Common myeloid progenitor, CD34-positive (primary cell): Measurements from ENCODE around the gene ETS1.

Source experiments
- CTCF ChIA-PET: fragments of 350-600 bp; sonication (Branson Sonifier 250); formaldehyde crosslinking; loops from one replicate; lab custom pipeline; 2021; ENCODE audit warnings: antibody characterized with exemption; lab: Charles Lee
- POLR2A ChIA-PET: fragments of 350-600 bp; sonication (Branson Sonifier 250); formaldehyde crosslinking; loops from one replicate; lab custom pipeline; 2021; ENCODE audit warnings: antibody characterized with exemption; lab: Charles Lee
- DNase-seq, 3 donors: peaks; one replicate each; pipeline versions ENCODE4 v3.0.0 to v3.0.0-alpha.2; 2013
- H3K27ac ChIP-seq, 2 experiments: 1 replicate in 1 of 2; 2 replicates in 1 of 2; pipeline ENCODE4 v1.7.0; 2013; ENCODE audit warnings: inconsistent platforms in 2 of 2, low read length in 2 of 2, mild to moderate bottlenecking in 2 of 2, low read depth in 1 of 2, moderate library complexity in 1 of 2; ENCODE audit not compliant: severe bottlenecking in 2 of 2, insufficient read depth in 1 of 2, poor library complexity in 1 of 2
- H3K27me3 ChIP-seq, 5 experiments: replicated peaks in 2 of 5; 1 replicate in 3 of 5; 2 replicates in 2 of 5; pipeline versions ENCODE4 v1.6.1 to v1.7.0; 2013; ENCODE audit warnings: low read length in 4 of 5, mild to moderate bottlenecking in 2 of 5, moderate library complexity in 2 of 5, inconsistent platforms in 1 of 5; ENCODE audit not compliant: insufficient read depth in 5 of 5, control insufficient read depth in 4 of 5
- H3K36me3 ChIP-seq, 4 experiments: 1 replicate in 2 of 4; 2 replicates in 2 of 4; pipeline versions ENCODE4 v1.6.1 to v1.7.0; 2013; ENCODE audit warnings: low read length in 3 of 4, control low read depth in 1 of 4, mild to moderate bottlenecking in 1 of 4; ENCODE audit not compliant: control insufficient read depth in 4 of 4, insufficient read depth in 4 of 4
- H3K4me1 ChIP-seq, 4 experiments: 1 replicate in 3 of 4; 2 replicates in 1 of 4; pipeline versions ENCODE4 v1.6.1 to v1.7.1; 2013; ENCODE audit warnings: low read length in 3 of 4, mild to moderate bottlenecking in 3 of 4, control low read depth in 1 of 4, inconsistent platforms in 1 of 4, moderate library complexity in 1 of 4; ENCODE audit not compliant: control insufficient read depth in 4 of 4, insufficient read depth in 4 of 4; ENCODE audit errors: control extremely low read depth in 1 of 4
- H3K4me3 ChIP-seq, 7 experiments: 1 replicate in 4 of 7; 2 replicates in 3 of 7; pipeline versions ENCODE4 v1.5.1 to v1.7.0; 2013; ENCODE audit warnings: mild to moderate bottlenecking in 7 of 7, low read length in 6 of 7, moderate library complexity in 6 of 7, inconsistent platforms in 2 of 7, low read depth in 2 of 7, control low read depth in 1 of 7; ENCODE audit not compliant: insufficient read depth in 4 of 7, control insufficient read depth in 1 of 7; ENCODE audit errors: extremely low read depth in 1 of 7
- H3K9me3 ChIP-seq, 5 experiments: 1 replicate in 4 of 5; 2 replicates in 1 of 5; pipeline versions ENCODE4 v1.6.1 to v1.7.1; 2013; ENCODE audit warnings: low read length in 4 of 5, mild to moderate bottlenecking in 2 of 5, inconsistent platforms in 1 of 5, low read depth in 1 of 5, moderate library complexity in 1 of 5; ENCODE audit not compliant: control insufficient read depth in 4 of 5, insufficient read depth in 2 of 5; ENCODE audit errors: control extremely low read depth in 1 of 5
- WGBS: methylation state at CpG from one replicate; pipeline ENCODE4 v1.1.5; 2013; ENCODE audit not compliant: insufficient coverage; 5-methylcytosine and 5-hydroxymethylcytosine counted together

ETS1 gene

DNA sequence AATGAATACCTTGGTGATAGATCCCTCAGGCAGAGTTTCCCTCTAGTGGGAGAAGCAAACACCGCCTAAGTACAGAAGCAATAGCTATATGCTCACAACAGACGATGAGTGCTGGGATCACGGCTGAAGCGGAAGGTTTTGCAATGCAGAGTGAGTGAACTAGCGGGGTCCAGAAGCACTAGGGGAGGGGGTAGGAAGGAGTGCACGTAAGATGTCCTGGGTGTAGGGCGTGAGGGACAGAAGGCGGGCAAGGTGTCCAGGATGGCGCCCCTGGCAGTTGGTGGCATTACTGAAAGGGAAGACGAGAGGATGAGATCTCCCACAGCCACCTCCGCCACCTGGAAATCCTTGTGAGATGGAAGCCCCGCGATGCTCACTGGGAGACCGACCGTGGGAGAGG lies 81.0 kb downstream of the ETS1 start:
- Histone ChIP-seq H3K27me3 (no peaks in the 10 kb centered on the region), H3K9me3 (no peaks in the 10 kb centered on the region), H3K4me1 (peaks cover 0 to 43% (median 22%) of the 10 kb centered on the region in 4 experiments), H3K27ac (no peak overlapping the region), H3K4me3 (peak overlapping the region in 1 of 7 experiments; percentile 30), H3K36me3 (peaks cover 0 to 7% (median 2%) of the 10 kb centered on the region in 4 experiments)
- ChIA-PET CTCF (interaction anchor here (1.0 to 3.2 kb wide), 9 partner anchors 9 to 325 kb away, joined by 3 to 12 read pairs (median 5); no protein-coding TSS in a partner anchor), POLR2A (no interaction called here)
- WGBS, result 96% methylated on average over 15 of the region's 15 CpGs
- peak in 1 of 3 donors; percentile 32 for DNase-seq

DNA sequence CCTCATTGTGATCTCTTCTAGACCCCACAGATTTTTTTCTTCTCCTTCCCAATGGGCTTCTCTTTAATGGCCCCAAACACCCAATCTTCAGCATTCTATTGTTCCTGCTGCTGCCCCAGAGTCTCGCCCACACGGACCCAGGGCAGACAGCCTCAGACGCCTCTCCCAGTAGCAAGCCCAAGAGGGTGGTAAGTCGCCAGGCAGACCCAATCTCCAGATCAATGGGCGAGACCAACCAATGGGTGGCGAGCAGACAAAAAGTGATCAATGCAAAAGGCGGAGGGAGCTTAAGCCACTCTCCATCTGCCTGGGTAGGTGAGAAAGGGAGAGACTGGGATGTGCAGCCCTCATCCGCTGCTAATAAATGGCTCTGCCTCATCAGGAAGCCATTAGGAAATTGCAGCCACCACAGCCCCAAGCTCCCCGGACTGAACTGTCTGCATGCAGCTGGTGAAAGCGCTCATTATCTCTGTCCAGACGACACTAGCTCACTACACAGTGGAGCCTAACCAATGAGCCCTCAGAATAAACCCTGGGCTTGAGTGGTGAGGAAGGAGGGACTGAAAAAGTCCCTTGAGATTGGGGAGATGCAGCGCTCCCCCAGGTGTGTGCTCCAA lies 81.8 kb downstream of the ETS1 start:
- Histone ChIP-seq H3K36me3 (peaks cover 0 to 7% (median 2%) of the 10 kb centered on the region in 4 experiments), H3K4me3 (no peak overlapping the region), H3K4me1 (peaks cover 2 to 43% (median 22%) of the 10 kb centered on the region in 4 experiments), H3K27me3 (no peaks in the 10 kb centered on the region), H3K27ac (no peak overlapping the region), H3K9me3 (no peaks in the 10 kb centered on the region)
- 96% methylated on average over 11 of the region's 12 CpGs for WGBS
- POLR2A ChIA-PET, result interaction anchor here (0.5 kb wide), 1 partner anchor 107 kb away, joined by 3 read pairs; no protein-coding TSS in a partner anchor
- CTCF ChIA-PET, result interaction anchor here (1.0 to 3.2 kb wide), 9 partner anchors 8 to 325 kb away, joined by 3 to 12 read pairs (median 5); no protein-coding TSS in a partner anchor
- DNase-seq, result no peak

DNA sequence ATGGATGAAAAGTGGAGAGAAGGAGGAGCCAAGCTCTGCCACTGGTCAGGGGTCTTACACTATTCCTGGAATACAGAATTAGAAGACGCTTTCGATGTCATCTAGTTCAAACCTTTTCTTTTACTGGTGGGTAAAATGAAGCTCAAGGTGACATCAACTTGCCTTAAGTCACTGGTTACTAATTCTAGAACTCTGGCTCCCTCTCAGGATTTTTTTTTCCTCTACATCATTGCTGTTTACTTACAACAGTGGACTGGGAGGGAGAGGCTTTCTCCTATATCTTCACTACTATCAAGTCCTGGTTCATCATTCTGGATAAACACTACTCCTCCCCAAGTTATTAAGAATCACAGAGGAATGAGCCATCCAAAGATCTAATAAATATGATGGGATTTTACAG lies 82.9 kb downstream of the ETS1 start:
- no peak overlapping the region for H3K27ac ChIP-seq
- no peak overlapping the region for H3K4me3 ChIP-seq
- H3K27me3 ChIP-seq, result no peaks in the 10 kb centered on the region
- peaks cover 2 to 40% (median 22%) of the 10 kb centered on the region in 4 experiments for H3K4me1 ChIP-seq
- ChIA-PET CTCF (interaction anchor here (0.6 to 3.2 kb wide), 3 partner anchors 15 to 327 kb away, joined by 3 to 12 read pairs (median 6); no protein-coding TSS in a partner anchor), POLR2A (no interaction called here)
- H3K36me3 ChIP-seq, result peaks cover 0 to 7% (median 2%) of the 10 kb centered on the region in 4 experiments
- WGBS, result no CpG with 5 or more reads among the region's 2 CpGs
- no peaks in the 10 kb centered on the region for H3K9me3 ChIP-seq
- DNase-seq, result no peak

DNA sequence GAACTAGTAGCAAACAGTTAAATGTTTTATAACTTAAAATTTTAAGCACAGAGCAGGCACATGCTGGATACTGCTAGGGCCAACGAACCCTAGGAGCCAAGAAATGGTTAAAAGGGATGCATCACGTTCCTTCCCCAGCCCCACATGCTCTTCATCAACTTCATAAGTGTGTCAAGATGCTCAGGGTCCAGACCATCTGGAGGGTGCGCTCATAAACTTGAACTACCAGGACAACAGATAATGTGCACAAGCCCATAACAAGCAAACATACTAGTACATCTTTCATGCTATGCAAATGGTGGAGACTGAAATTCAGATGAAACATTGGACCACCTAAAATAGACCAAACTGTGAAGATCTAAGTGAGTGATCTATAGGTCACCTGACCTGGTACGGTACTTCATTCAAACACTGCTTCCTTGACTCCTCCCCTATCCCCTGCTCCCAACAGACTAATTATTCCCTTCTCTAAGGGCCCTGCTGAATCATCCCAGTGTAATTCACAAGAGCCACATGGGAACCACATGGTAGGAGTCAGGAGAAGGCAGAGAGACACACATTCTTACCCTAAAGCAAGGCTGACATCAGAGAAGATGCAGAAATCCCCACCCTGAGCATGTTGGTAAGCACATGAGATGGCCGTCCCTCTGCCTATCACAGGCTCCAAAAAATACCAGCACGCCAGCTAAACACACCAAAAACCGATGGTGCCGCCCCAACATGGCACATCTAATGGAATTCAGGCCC lies 83.9 kb downstream of the ETS1 start:
- no peaks in the 10 kb centered on the region for H3K9me3 ChIP-seq
- CTCF ChIA-PET, result interaction anchor here (0.5 to 3.2 kb wide), 3 partner anchors 16 to 216 kb away, joined by 3 to 12 read pairs (median 5); no protein-coding TSS in a partner anchor
- POLR2A ChIA-PET, result no interaction called here
- DNase-seq, result no peak
- H3K4me1 ChIP-seq, result peaks cover 2 to 34% (median 22%) of the 10 kb centered on the region in 4 experiments
- no peaks in the 10 kb centered on the region for H3K27me3 ChIP-seq
- no peak overlapping the region for H3K27ac ChIP-seq
- no peak overlapping the region for H3K4me3 ChIP-seq
- H3K36me3 ChIP-seq, result peaks cover 0 to 7% (median 2%) of the 10 kb centered on the region in 4 experiments
- WGBS, result 95% methylated on average over 8 of the region's 8 CpGs

DNA sequence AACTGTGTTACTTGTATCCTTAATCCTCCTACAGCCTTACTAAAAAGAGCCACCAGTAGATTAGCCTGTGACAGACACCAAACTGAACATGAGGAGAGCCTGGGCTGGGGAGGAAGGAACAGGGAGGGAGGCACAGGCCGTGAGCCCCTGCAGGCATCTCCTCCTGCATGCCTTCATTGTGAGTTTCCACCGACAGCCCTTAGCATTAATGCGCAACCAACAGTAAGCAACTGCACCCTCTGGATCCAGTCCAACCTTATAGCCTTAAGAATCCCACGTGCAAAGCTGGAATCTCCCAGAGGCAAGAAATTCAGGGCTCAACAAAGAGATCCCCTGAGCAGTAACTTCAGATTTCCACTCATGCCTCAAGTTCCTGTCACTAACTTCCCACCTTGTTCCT lies 84.6 kb downstream of the ETS1 start:
- CTCF ChIA-PET, result interaction anchor here (0.5 to 1.6 kb wide), 2 partner anchors 130 to 215 kb away, joined by 3 to 5 read pairs; no protein-coding TSS in a partner anchor
- DNase-seq, result no peak
- Histone ChIP-seq H3K4me3 (no peak overlapping the region), H3K27ac (no peak overlapping the region), H3K27me3 (no peaks in the 10 kb centered on the region), H3K4me1 (peaks cover 4 to 29% (median 16%) of the 10 kb centered on the region in 4 experiments), H3K9me3 (no peaks in the 10 kb centered on the region), H3K36me3 (peaks cover 0 to 7% (median 2%) of the 10 kb centered on the region in 4 experiments)
- WGBS, result 83% methylated on average over 1 of the region's 4 CpGs
- POLR2A ChIA-PET, result no interaction called here

DNA sequence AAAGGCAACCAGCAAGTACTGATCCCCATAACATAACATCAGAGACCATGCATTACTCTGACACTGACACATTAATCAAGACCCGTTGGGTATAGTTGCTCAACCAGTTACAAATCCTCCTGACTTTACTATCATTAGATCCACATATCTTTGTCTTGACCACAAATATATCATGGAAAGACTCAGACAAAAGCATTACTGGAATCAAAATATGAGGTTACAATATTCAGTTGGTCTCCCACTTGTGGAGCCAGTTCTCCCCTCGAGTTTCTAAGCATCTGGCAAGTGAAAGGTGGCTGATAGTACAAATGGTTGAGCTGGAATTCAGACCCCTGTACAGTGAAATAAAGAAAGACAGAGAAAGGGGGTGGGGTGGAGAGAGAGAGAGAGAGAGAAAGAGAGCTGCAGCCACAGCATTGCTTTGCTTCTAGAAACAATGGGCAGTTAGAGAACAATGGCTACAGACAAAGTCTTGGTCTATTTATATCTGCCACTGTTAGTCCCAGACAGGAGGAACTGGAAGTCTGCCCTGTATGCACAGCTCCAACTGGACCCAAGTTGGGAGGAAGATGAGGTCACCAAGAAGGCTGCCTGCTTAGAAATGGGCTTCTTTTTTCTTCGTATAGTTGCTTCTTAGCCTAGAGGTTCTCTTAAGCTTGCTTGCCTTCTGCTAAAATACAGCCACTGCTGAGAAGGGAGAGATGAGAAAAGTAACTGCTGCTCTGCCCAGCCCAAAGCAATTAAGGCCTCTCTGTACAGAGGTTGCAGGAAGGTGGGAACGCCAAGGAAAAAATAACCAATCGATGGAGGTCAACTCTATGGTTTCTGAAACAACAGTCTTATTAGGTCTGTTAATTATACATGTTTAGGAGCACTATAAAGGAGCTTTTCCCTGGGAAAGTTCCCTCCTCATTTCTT lies 85.5 kb downstream of the ETS1 start:
- ChIA-PET CTCF (interaction anchor here (1.0 to 1.6 kb wide), 4 partner anchors 15 to 131 kb away, joined by 3 to 5 read pairs (median 4); no protein-coding TSS in a partner anchor), POLR2A (no interaction called here)
- Histone ChIP-seq H3K9me3 (no peaks in the 10 kb centered on the region), H3K4me3 (no peak overlapping the region), H3K27ac (no peak overlapping the region), H3K4me1 (peaks cover 7 to 26% (median 13%) of the 10 kb centered on the region in 4 experiments), H3K27me3 (no peaks in the 10 kb centered on the region), H3K36me3 (peaks cover 0 to 7% (median 2%) of the 10 kb centered on the region in 4 experiments)
- 100% methylated on average over 4 of the region's 5 CpGs for WGBS
- no peak for DNase-seq
